Kidney (tissue), 14 donors: ENCODE measurements around the gene SORBS1. TPM values are rescaled to one million over a fixed set of nuclear protein-coding genes. Genes with fewer than 3 reads are reported as not detected.
A peak's percentile ranks its signal among the peaks of the same experiment; 100 is the strongest.

Experiments used
- DNase-seq, 5 donors: peaks; one replicate each; pipeline ENCODE4 v3.0.0-alpha.2; 2013 to 2020
- FAIRE-seq: peaks from 2 replicates; lab custom pipeline; 2012; peaks lifted over from hg19 to GRCh38; lab: Jason Lieb, UNC
- H3K27ac ChIP-seq, 2 donors: one replicate each; pipeline ENCODE4 v1.7.0; 2013; ENCODE audit warnings: low read depth in 2 of 2, low read length in 2 of 2, inconsistent platforms in 1 of 2
- H3K27me3 ChIP-seq: one replicate; pipeline ENCODE4 v1.7.1; 2013; ENCODE audit warnings: low read length, inconsistent platforms; ENCODE audit not compliant: control insufficient read depth, insufficient read depth
- H3K36me3 ChIP-seq, 3 donors: one replicate each; pipeline versions ENCODE4 v1.7.0 to v1.7.1; 2013; ENCODE audit warnings: low read length in 3 of 3, control low read depth in 1 of 3, inconsistent platforms in 1 of 3; ENCODE audit not compliant: insufficient read depth in 3 of 3, control insufficient read depth in 2 of 3
- H3K4me1 ChIP-seq, 3 donors: one replicate each; pipeline versions ENCODE4 v1.7.0 to v1.7.1; 2013; ENCODE audit warnings: low read length in 3 of 3, inconsistent platforms in 1 of 3, low read depth in 1 of 3; ENCODE audit not compliant: control insufficient read depth in 2 of 3, insufficient read depth in 2 of 3
- H3K4me3 ChIP-seq, 3 donors: one replicate each; pipeline versions ENCODE4 v1.7.0 to v1.8.1; 2013; ENCODE audit warnings: low read length in 3 of 3, control low read depth in 1 of 3, inconsistent platforms in 1 of 3
- H3K9ac ChIP-seq, 3 donors: one replicate each; pipeline versions ENCODE4 v1.7.0 to v1.7.1; 2013; ENCODE audit warnings: low read length in 3 of 3, control low read depth in 1 of 3, inconsistent platforms in 1 of 3
- H3K9me3 ChIP-seq, 3 donors: one replicate each; pipeline versions ENCODE4 v1.7.0 to v1.7.1; 2013; ENCODE audit warnings: low read length in 3 of 3, control low read depth in 1 of 3, inconsistent platforms in 1 of 3; ENCODE audit not compliant: control insufficient read depth in 2 of 3, insufficient read depth in 1 of 3
- intact Hi-C: fragments of 100-400 bp; cut with DNase I; formaldehyde crosslinking; loops from one replicate; pipeline ENCODE4 v1.11.1; 2022
- polyA plus RNA-seq: library from polyadenylated mRNA; stranded (reverse); fragments of 350-450 nt; fragmentation: Illumina TruSeq; extraction: RNeasy Lipid Tissue Mini Kit (QIAGEN cat#74804); gene quantifications from one replicate; pipeline ENCODE4 v1.2.3, GENCODE V29; 2014; ENCODE audit warnings: low read depth, low replicate concordance; ENCODE audit not compliant: insufficient read depth
- total RNA-seq: library from RNA; stranded (reverse); fragmentation: NEBNext Ultra II Directional; extraction: Animal tissue kit (Norgen Biotek cat#: 25700); gene quantifications from one replicate; pipeline ENCODE4 v1.2.1, GENCODE V29; 2021
- TF ChIP-seq, protein P1 (sequence below): IDR thresholded peaks from 3 replicates; pipeline ENCODE4 v1.5.1; 2012; ENCODE audit warnings: mild to moderate bottlenecking, moderate library complexity, borderline replicate concordance; ENCODE audit not compliant: insufficient read depth; ENCODE audit errors: extremely low read depth
- donor health status: control.
- donor health status: control.
- donor health status: control.
- donor health status: control.
- donor health status: control.
- donor health status: DM: yes; HTN: yes; CAD: no.
- donor health status: Normal renal cell carcinoma (clear cell type).

SORBS1 gene
- total and polyA plus RNA-seq, 2 donors from 2014 or later, result 12.2 to 91.7 TPM

DNA sequence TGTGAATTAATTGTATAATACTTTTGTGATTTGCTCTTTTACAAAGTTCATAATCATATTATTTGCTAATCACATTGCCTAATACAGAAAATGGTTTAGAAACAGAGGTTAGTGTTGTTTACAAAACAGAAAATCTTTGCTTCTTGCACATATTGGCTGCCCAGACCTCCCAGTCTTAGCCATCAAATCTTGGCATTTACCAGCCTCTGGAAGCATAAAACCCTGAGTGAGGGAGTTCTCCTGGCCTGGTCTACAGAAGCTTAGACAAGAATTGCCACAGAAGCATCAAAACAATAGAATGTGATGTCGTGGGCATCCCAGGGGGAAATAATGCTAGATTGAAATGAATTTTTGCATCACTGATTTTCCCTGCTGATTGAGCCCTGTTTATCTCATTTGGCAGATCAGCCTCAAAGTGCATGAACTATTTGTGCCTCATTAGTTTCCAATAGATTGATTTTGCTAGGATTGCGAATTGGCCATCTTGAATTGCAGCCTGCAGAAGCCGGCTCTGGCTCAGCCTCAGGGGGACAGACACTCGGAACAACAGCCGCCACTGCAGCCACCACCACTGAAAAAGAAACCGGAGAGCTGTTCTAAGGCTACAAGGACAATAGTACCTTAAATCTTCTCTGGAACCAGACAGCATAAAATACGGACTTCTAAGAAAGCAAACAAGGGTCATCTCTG, 11.1 kb upstream of the SORBS1 start:
- Histone ChIP-seq H3K27me3 (no peaks in the 10 kb centered on the region), H3K4me1 (no peaks in the 10 kb centered on the region), H3K9me3 (no peaks in the 10 kb centered on the region), H3K4me3 (no peak overlapping the region), H3K36me3 (no peaks in the 10 kb centered on the region), H3K27ac (no peak overlapping the region), H3K9ac (no peak overlapping the region)
- FAIRE-seq (no peak), DNase-seq (peak in 2 of 5 donors; percentile 50 to 57)
- TF ChIP-seq, protein P1, sequence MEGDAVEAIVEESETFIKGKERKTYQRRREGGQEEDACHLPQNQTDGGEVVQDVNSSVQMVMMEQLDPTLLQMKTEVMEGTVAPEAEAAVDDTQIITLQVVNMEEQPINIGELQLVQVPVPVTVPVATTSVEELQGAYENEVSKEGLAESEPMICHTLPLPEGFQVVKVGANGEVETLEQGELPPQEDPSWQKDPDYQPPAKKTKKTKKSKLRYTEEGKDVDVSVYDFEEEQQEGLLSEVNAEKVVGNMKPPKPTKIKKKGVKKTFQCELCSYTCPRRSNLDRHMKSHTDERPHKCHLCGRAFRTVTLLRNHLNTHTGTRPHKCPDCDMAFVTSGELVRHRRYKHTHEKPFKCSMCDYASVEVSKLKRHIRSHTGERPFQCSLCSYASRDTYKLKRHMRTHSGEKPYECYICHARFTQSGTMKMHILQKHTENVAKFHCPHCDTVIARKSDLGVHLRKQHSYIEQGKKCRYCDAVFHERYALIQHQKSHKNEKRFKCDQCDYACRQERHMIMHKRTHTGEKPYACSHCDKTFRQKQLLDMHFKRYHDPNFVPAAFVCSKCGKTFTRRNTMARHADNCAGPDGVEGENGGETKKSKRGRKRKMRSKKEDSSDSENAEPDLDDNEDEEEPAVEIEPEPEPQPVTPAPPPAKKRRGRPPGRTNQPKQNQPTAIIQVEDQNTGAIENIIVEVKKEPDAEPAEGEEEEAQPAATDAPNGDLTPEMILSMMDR, result no peak
- intact Hi-C loops, result no loop called here

DNA sequence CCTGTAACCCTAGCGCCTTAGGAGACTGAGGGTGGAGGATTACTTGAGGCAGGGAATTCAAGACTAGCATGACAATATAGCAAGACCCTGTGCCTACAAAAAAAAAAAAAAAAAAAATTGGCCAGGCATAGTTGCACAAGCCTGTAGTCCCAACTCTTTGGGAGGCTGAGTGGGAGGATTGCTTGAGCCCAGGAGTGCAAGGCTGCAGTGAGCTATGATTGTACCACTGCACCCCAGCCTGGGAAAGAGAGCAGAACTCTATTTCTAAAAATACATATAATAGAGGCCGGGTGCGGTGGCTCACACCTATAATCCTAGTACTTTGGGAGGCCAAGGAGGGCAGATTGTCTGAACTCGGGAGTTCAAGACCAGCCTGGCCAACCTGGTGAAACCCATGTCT, 10.2 kb upstream of the SORBS1 start:
- FAIRE-seq, result no peak
- DNase-seq, result no peak
- no peaks in the 10 kb centered on the region for H3K9me3 ChIP-seq
- no peaks in the 10 kb centered on the region for H3K36me3 ChIP-seq
- TF ChIP-seq, protein P1, result no peak
- H3K9ac ChIP-seq, result no peak overlapping the region
- no peaks in the 10 kb centered on the region for H3K27me3 ChIP-seq
- no peak overlapping the region for H3K27ac ChIP-seq
- no peak overlapping the region for H3K4me3 ChIP-seq
- H3K4me1 ChIP-seq, result no peaks in the 10 kb centered on the region
- intact Hi-C loops, result no loop called here

DNA sequence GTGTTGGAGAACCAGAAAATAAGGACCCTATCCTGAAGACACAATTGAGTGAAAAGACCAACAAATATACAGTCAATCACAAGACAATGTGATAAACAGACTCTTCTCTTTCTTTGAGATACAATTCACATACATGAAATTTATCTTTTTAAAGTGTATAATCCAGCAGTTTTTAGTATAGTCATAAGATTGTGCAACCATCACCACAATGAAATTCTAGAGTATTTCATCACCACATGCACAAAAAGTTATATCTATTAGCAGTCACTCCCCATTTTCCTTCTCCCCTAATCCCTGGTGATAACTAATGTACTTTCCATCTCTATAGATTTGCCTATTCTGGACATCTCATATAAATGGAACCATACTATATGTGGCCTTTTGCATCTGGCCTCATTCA, 8.2 kb upstream of the SORBS1 start:
- FAIRE-seq, result no peak
- TF ChIP-seq, protein P1, result no peak
- Histone ChIP-seq H3K36me3 (no peaks in the 10 kb centered on the region), H3K27me3 (no peaks in the 10 kb centered on the region), H3K4me1 (no peaks in the 10 kb centered on the region), H3K27ac (no peak overlapping the region), H3K9me3 (no peaks in the 10 kb centered on the region), H3K4me3 (no peak overlapping the region), H3K9ac (no peak overlapping the region)
- no peak for DNase-seq
- intact Hi-C loops, result no loop called here
